Progenitor cell of endocrine pancreas (in vitro differentiated cells): Measurements from ENCODE around the gene STEAP2. TPM values are rescaled to one million over a fixed set of nuclear protein-coding genes. Genes with fewer than 3 reads are reported as not detected.
A peak's percentile ranks its signal among the peaks of the same experiment; 100 is the strongest.

ENCODE experiments used
- DNase-seq: peaks from one replicate; pipeline ENCODE4 v3.0.0; 2021; ENCODE audit warnings: low spot score; ENCODE audit not compliant: unreplicated experiment
- H3K27ac Mint-ChIP-seq: 2 replicates; pipeline ENCODE4 v1.8.0; 2021; ENCODE audit warnings: mild to moderate bottlenecking, moderate library complexity, mixed read lengths
- H3K27me3 Mint-ChIP-seq: 2 replicates; pipeline ENCODE4 v1.8.0; 2021; ENCODE audit warnings: mixed read lengths
- H3K36me3 Mint-ChIP-seq: 2 replicates; pipeline ENCODE4 v1.8.0; 2022; ENCODE audit warnings: mixed read lengths; ENCODE audit not compliant: insufficient read depth
- H3K4me1 Mint-ChIP-seq: 2 replicates; pipeline ENCODE4 v1.8.0; 2021; ENCODE audit warnings: low read depth, mixed read lengths
- H3K4me3 Mint-ChIP-seq: 2 replicates; pipeline ENCODE4 v1.8.0; 2021; ENCODE audit warnings: low read depth, mild to moderate bottlenecking, moderate library complexity, mixed read lengths
- H3K9me3 Mint-ChIP-seq: 2 replicates; pipeline ENCODE4 v1.8.0; 2021; ENCODE audit warnings: low read depth, mixed read lengths
- long read RNA-seq: library from polyadenylated mRNA; unstranded; transcript quantifications from one replicate; pipeline ENCODE4 v2.0.0, GENCODE V29; 2020
- total RNA-seq: library from RNA; stranded (reverse); gene quantifications from 2 replicates; pipeline ENCODE4 v1.2.1, GENCODE V29; 2021
- TF ChIP-seq, protein P1 (sequence below): fragments of 200-600 bp; sonication (generic); IDR thresholded peaks from one replicate; pipeline ENCODE4 v1.5.0; 2021; ENCODE audit warnings: antibody characterized with exemption, mild to moderate bottlenecking; ENCODE audit not compliant: unreplicated experiment

The STEAP2 gene
- 4.9 and 5.3 TPM in 2 replicates for total RNA-seq
- long read RNA-seq, partial matches to known transcripts: 0 of 1 reads
- long read RNA-seq, other reads (novel, unspliced or antisense): 1 of 1 reads

DNA sequence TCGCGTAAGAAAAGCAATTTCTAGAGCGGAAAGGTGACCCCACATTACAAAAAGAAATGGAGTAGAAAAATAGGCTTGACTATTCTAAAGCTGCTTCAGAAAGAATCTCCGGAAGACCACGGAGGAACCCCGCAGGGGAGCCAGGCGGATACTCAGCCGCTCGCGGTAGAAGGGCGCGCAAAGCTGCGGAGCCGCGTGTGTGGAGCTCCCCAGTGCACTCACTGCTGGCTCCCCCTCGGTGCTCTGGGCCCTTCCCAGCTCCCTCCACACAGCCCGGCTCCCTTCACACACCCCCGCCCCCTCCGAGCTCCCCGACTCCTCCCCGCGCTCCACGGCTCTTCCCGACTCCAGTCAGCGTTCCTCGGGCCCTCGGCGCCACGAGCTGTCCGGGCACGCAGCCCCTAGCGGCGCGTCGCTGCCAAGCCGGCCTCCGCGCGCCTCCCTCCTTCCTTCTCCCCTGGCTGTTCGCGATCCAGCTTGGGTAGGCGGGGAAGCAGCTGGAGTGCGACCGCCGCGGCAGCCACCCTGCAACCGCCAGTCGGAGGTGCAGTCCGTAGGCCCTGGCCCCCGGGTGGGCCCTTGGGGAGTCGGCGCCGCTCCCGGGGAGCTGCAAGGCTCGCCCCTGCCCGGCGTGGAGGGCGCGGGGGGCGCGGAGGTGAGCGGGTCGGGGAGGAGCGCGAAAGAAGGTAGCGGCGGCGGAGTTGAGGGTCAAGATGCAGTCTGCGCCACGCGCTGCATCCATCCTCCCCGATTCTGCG is at the start of gene STEAP2:
STEAP2 (plus strand) TSS at position 350 of the 758 bp plus-strand sequence. CDS start 13,343 bp downstream, outside the sequence.
- no peaks in the 10 kb centered on the region for H3K36me3 Mint-ChIP-seq
- H3K4me3 Mint-ChIP-seq: peak within 1 kb of the TSS; percentile 74
- TF ChIP-seq, protein P1, sequence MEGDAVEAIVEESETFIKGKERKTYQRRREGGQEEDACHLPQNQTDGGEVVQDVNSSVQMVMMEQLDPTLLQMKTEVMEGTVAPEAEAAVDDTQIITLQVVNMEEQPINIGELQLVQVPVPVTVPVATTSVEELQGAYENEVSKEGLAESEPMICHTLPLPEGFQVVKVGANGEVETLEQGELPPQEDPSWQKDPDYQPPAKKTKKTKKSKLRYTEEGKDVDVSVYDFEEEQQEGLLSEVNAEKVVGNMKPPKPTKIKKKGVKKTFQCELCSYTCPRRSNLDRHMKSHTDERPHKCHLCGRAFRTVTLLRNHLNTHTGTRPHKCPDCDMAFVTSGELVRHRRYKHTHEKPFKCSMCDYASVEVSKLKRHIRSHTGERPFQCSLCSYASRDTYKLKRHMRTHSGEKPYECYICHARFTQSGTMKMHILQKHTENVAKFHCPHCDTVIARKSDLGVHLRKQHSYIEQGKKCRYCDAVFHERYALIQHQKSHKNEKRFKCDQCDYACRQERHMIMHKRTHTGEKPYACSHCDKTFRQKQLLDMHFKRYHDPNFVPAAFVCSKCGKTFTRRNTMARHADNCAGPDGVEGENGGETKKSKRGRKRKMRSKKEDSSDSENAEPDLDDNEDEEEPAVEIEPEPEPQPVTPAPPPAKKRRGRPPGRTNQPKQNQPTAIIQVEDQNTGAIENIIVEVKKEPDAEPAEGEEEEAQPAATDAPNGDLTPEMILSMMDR: peak; percentile 73
- H3K4me1 Mint-ChIP-seq: peaks cover 9% of the 10 kb centered on the region
- peak within 1 kb of the TSS; percentile 94 for H3K27ac Mint-ChIP-seq
- no peaks in the 10 kb centered on the region for H3K9me3 Mint-ChIP-seq
- H3K27me3 Mint-ChIP-seq: no peaks in the 10 kb centered on the region
- peak; percentile 87 for DNase-seq

DNA sequence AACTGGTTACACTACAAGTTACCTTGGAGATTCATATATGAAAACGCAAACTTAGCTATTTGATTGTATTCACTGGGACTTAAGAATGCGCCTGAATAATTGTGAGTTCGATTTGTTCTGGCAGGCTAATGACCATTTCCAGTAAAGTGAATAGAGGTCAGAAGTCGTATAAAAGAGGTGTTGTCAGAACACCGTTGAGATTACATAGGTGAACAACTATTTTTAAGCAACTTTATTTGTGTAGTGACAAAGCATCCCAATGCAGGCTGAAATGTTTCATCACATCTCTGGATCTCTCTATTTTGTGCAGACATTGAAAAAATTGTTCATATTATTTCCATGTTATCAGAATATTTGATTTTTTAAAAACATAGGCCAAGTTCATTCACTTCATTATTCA is 48.0 kb upstream of the STEAP2 start:
- Mint-ChIP-seq H3K9me3 (no peaks in the 10 kb centered on the region), H3K4me3 (no peak overlapping the region), H3K27ac (no peak overlapping the region), H3K4me1 (peaks cover 2% of the 10 kb centered on the region), H3K27me3 (no peaks in the 10 kb centered on the region), H3K36me3 (peaks cover 1% of the 10 kb centered on the region)
- no peak for DNase-seq
- TF ChIP-seq, protein P1: no peak

DNA sequence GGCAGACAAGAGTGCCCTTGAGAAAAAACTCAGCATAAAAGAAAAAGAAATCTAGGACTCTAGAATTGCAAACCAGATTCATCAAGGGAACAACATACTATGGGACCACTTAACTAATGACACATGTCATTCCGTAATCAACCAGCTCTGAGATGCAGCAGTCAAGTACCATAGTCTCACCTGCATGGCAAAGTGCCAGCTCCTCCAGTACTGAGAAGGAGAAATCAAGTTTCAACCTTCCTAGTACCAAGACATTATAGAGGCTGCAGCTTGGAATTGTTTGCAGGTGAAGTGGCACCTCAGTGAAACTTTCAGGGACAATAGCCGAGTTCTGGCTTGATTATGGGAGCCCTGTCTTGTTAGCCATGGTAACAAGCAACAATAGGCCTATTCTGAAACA is 45.8 kb upstream of the STEAP2 start:
- H3K4me3 Mint-ChIP-seq: no peak overlapping the region
- H3K27me3 Mint-ChIP-seq: no peaks in the 10 kb centered on the region
- H3K4me1 Mint-ChIP-seq: no peaks in the 10 kb centered on the region
- H3K27ac Mint-ChIP-seq: no peak overlapping the region
- H3K36me3 Mint-ChIP-seq: peaks cover 1% of the 10 kb centered on the region
- no peak for DNase-seq
- TF ChIP-seq, protein P1: no peak
- peaks cover 4% of the 10 kb centered on the region for H3K9me3 Mint-ChIP-seq

DNA sequence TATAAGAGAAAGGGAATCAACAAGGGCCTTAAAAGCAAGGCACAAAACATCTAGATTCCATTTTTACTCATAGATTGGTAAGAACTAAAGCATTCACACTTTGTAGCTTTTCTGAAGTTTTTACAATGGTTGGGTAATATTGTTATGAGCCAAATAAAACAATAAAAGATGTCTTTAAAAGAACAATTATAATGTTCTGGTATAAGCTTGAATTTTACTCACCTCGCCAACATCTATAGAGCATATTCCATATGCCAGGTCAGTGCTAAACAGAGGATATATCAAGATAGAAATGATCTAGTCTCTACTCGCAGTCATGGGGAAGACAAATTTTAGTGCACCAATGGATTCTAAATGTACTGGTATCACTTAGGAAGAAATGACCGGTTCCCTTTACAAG is 45.4 kb upstream of the STEAP2 start:
- DNase-seq: no peak
- no peak overlapping the region for H3K27ac Mint-ChIP-seq
- H3K4me3 Mint-ChIP-seq: no peak overlapping the region
- no peaks in the 10 kb centered on the region for H3K27me3 Mint-ChIP-seq
- H3K4me1 Mint-ChIP-seq: no peaks in the 10 kb centered on the region
- H3K9me3 Mint-ChIP-seq: peaks cover 8% of the 10 kb centered on the region
- TF ChIP-seq, protein P1: no peak
- peaks cover 1% of the 10 kb centered on the region for H3K36me3 Mint-ChIP-seq

DNA sequence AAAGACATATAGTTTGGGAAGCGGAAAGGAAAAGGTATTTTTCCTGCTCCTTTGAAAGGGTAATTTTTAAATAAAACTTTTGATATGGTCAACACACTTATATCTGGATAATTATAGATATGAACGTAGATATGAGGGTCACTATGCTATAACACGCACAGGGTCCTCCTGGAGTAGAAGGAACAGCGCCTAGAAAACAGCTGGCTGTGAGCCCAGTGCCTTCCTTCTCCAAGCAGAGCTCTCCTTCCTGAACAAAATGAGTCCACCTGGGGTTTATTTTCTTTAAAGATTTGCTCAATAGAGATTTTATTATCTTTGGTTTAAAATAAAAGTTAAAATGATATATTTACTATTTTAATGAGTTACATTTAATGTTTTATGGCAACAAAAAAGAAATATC is 44.2 kb upstream of the STEAP2 start:
- peaks cover 1% of the 10 kb centered on the region for H3K36me3 Mint-ChIP-seq
- H3K27me3 Mint-ChIP-seq: no peaks in the 10 kb centered on the region
- no peaks in the 10 kb centered on the region for H3K4me1 Mint-ChIP-seq
- TF ChIP-seq, protein P1: no peak
- DNase-seq: no peak
- H3K4me3 Mint-ChIP-seq: no peak overlapping the region
- H3K27ac Mint-ChIP-seq: no peak overlapping the region
- H3K9me3 Mint-ChIP-seq: peaks cover 15% of the 10 kb centered on the region
